ENCODE measurements around the gene RPL22. TPM values are rescaled to one million over a fixed set of nuclear protein-coding genes. Genes with fewer than 3 reads are reported as not detected.

The RPL22 gene
- total and polyA plus RNA-seq, 2 of the 13 experiments (the other 11 are each of a cell fraction or from before 2014, with no cell fraction given): 214 to 545 TPM

DNA sequence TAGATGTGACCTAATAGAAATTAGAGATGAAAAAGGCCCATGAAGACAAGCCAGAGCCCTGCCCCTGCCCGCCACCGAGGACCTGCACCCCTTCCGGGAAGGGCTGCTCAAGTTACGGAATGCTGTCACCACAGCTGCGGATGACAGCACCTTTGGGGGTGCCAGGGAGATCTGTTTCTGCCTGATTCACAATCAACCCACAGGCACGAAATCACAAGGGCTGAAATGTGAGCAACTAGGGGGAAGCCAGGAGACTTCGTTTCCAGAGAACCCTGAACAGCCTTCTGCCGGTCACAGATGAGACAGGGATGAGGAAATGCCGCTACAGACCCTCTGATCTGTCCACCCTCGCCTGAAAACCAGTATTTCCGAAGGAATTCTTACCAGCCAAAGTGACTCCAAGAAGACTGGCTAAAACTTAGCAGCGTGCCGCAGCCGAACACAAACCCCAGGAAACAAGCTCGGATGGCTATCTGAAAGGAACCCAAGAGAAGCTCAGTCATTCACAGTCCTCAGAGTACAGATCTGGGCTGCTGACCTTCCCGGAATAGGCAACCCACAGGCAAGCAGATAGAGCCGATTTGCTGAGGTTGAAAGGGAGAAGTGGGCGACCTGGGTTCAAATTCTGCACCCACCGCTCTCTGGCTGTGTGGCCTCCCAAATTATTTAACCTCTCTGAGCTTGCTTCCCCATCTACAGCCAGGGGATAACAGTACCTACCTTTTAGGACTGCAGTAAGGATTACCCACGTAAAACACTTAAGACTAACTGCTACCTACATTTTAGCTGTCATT lies 35.3 kb upstream of the RPL22 start (continued):
- TF ChIP-seq, protein P1, sequence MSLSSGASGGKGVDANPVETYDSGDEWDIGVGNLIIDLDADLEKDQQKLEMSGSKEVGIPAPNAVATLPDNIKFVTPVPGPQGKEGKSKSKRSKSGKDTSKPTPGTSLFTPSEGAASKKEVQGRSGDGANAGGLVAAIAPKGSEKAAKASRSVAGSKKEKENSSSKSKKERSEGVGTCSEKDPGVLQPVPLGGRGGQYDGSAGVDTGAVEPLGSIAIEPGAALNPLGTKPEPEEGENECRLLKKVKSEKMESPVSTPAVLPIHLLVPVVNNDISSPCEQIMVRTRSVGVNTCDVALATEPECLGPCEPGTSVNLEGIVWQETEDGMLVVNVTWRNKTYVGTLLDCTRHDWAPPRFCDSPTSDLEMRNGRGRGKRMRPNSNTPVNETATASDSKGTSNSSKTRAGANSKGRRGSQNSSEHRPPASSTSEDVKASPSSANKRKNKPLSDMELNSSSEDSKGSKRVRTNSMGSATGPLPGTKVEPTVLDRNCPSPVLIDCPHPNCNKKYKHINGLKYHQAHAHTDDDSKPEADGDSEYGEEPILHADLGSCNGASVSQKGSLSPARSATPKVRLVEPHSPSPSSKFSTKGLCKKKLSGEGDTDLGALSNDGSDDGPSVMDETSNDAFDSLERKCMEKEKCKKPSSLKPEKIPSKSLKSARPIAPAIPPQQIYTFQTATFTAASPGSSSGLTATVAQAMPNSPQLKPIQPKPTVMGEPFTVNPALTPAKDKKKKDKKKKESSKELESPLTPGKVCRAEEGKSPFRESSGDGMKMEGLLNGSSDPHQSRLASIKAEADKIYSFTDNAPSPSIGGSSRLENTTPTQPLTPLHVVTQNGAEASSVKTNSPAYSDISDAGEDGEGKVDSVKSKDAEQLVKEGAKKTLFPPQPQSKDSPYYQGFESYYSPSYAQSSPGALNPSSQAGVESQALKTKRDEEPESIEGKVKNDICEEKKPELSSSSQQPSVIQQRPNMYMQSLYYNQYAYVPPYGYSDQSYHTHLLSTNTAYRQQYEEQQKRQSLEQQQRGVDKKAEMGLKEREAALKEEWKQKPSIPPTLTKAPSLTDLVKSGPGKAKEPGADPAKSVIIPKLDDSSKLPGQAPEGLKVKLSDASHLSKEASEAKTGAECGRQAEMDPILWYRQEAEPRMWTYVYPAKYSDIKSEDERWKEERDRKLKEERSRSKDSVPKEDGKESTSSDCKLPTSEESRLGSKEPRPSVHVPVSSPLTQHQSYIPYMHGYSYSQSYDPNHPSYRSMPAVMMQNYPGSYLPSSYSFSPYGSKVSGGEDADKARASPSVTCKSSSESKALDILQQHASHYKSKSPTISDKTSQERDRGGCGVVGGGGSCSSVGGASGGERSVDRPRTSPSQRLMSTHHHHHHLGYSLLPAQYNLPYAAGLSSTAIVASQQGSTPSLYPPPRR (CRISPR knock-in tag; IDR thresholded peaks at IDR 0.05; ENCODE audit: borderline replicate concordance): no peak
- TF ChIP-seq ZNF510 (CRISPR knock-in tag; IDR thresholded peaks at IDR 0.05; ENCODE audit: low read depth) (0 out of 2 replicates have a peak, but pooled peaks have one; percentile 26), ZNF563 (CRISPR knock-in tag; IDR thresholded peaks at IDR 0.05) (no peak)

DNA sequence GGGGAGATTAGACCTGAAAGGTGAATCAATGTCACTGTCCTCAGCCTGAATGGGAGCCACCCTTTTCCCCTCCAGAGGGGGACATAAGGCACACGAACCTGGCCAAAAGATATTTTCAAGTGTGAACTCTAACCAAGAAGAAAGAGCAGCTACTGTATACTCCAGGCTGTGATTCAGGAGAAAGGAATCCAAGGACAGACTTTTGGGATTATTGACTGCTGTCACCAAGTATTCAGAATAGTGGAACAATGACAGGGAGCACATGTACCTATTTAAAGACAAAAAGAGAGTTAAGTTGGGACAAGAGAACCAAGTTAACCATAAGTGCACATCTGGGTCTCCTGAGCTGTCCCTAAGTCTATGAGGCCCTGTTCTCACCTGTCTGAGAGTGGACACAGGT lies 34.0 kb upstream of the RPL22 start:
- no peak for DNase-seq (ENCODE audit: low spot score)
- intact Hi-C loops (cut with micrococcal nuclease; ENCODE audit: unreplicated experiment): no loop called here
- BruUV-seq (replicated peaks): no TSS peak
- 58% methylated on average over 1 of the region's 1 CpG for WGBS (ENCODE audit: low lambda C conversion rate)
- no peak overlapping the region for H3K4me3 ChIP-seq (replicated peaks in 1 of 3; ENCODE audit: insufficient read depth in 1 of 3, low read depth in 2 of 3, low read length in 3 of 3)
- peaks cover 10 to 33% of the 10 kb centered on the region in 2 experiments; a peak in 4 of 5 replicates for H3K36me3 ChIP-seq (replicated peaks in 1 of 2; ENCODE audit: control insufficient read depth in 1 of 2, insufficient read depth in 2 of 2, low read length in 2 of 2)
- ChIA-PET CTCF (ENCODE audit: low intra/inter-chr PET ratio, low total read pairs) (no interaction called here), POLR2A (interaction anchor here (1.0 kb wide), 1 partner anchor 28 kb away, joined by 3 read pairs; no protein-coding TSS in a partner anchor)
- FAIRE-seq: no peak
- H3K4me2 ChIP-seq (ENCODE audit: low read depth, low read length): no peak overlapping the region
- H3K79me2 ChIP-seq (ENCODE audit: insufficient read depth, low read length): peaks cover 20% of the 10 kb centered on the region
- no peaks in the 10 kb centered on the region for H3K27me3 ChIP-seq (ENCODE audit: control insufficient read depth in 1 of 2, insufficient read depth in 2 of 2, low read length in 2 of 2)
- no peaks in the 10 kb centered on the region for H4K20me1 ChIP-seq (ENCODE audit: insufficient read depth, low read length)
- no peak overlapping the region for H2AFZ ChIP-seq (ENCODE audit: low read length)
- no peak overlapping the region for H3K27ac ChIP-seq (ENCODE audit: extremely low read length, insufficient read depth, low read length)
- peaks cover 31% of the 10 kb centered on the region for H3K4me1 ChIP-seq (ENCODE audit: insufficient read depth, low read length)
- H3K9me3 ChIP-seq (ENCODE audit: low read length): no peaks in the 10 kb centered on the region
- H3K9ac ChIP-seq (ENCODE audit: insufficient read depth, low read depth, low read length): no peak overlapping the region
- ATAC-seq: no peak
- in situ Hi-C loops (cut with HindIII; ENCODE audit: extremely low pct_ligation_motif_present, low pct_unique_long_range_greater_than_20kb): no loop called here
- TF ChIP-seq, protein P2, sequence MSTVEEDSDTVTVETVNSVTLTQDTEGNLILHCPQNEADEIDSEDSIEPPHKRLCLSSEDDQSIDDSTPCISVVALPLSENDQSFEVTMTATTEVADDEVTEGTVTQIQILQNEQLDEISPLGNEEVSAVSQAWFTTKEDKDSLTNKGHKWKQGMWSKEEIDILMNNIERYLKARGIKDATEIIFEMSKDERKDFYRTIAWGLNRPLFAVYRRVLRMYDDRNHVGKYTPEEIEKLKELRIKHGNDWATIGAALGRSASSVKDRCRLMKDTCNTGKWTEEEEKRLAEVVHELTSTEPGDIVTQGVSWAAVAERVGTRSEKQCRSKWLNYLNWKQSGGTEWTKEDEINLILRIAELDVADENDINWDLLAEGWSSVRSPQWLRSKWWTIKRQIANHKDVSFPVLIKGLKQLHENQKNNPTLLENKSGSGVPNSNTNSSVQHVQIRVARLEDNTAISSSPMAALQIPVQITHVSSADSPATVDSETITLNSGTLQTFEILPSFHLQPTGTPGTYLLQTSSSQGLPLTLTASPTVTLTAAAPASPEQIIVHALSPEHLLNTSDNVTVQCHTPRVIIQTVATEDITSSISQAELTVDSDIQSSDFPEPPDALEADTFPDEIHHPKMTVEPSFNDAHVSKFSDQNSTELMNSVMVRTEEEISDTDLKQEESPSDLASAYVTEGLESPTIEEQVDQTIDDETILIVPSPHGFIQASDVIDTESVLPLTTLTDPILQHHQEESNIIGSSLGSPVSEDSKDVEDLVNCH (CRISPR knock-in tag; IDR thresholded peaks at IDR 0.05): no peak
- TF ChIP-seq ZSCAN29 (CRISPR knock-in tag; conservative IDR thresholded peaks at IDR 0.05) (no peak), ZNF530 (CRISPR knock-in tag; IDR thresholded peaks at IDR 0.05; ENCODE audit: low read depth) (no peak)
- TF ChIP-seq, protein P3, sequence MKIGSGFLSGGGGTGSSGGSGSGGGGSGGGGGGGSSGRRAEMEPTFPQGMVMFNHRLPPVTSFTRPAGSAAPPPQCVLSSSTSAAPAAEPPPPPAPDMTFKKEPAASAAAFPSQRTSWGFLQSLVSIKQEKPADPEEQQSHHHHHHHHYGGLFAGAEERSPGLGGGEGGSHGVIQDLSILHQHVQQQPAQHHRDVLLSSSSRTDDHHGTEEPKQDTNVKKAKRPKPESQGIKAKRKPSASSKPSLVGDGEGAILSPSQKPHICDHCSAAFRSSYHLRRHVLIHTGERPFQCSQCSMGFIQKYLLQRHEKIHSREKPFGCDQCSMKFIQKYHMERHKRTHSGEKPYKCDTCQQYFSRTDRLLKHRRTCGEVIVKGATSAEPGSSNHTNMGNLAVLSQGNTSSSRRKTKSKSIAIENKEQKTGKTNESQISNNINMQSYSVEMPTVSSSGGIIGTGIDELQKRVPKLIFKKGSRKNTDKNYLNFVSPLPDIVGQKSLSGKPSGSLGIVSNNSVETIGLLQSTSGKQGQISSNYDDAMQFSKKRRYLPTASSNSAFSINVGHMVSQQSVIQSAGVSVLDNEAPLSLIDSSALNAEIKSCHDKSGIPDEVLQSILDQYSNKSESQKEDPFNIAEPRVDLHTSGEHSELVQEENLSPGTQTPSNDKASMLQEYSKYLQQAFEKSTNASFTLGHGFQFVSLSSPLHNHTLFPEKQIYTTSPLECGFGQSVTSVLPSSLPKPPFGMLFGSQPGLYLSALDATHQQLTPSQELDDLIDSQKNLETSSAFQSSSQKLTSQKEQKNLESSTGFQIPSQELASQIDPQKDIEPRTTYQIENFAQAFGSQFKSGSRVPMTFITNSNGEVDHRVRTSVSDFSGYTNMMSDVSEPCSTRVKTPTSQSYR (CRISPR knock-in tag; IDR thresholded peaks at IDR 0.05; ENCODE audit: borderline replicate concordance): no peak
- TF ChIP-seq, protein P4, sequence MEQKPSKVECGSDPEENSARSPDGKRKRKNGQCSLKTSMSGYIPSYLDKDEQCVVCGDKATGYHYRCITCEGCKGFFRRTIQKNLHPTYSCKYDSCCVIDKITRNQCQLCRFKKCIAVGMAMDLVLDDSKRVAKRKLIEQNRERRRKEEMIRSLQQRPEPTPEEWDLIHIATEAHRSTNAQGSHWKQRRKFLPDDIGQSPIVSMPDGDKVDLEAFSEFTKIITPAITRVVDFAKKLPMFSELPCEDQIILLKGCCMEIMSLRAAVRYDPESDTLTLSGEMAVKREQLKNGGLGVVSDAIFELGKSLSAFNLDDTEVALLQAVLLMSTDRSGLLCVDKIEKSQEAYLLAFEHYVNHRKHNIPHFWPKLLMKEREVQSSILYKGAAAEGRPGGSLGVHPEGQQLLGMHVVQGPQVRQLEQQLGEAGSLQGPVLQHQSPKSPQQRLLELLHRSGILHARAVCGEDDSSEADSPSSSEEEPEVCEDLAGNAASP (CRISPR knock-in tag; IDR thresholded peaks at IDR 0.05; ENCODE audit: borderline replicate concordance): no peak
